HepG2 (cell line): ENCODE results near the gene PPP1R18. TPM values are rescaled to one million over a fixed set of nuclear protein-coding genes. Genes with fewer than 3 reads are reported as not detected.

Experiments
- CREB1 ChIP-seq, 2 experiments: fragments of 450-650 bp in 1 of 2; IDR thresholded peaks; 2 replicates each; pipeline ENCODE4 v1.6.1; 2016 to 2017; ENCODE audit warnings: control low read depth in 1 of 2, mild to moderate bottlenecking in 1 of 2, missing compliant biosample characterization in 1 of 2, missing genetic modification characterization in 1 of 2
- GATAD2A ChIP-seq: IDR thresholded peaks from 2 replicates; pipeline ENCODE4 v1.6.1; 2016
- IRX3 ChIP-seq: sonication (generic); formaldehyde crosslinking; IDR thresholded peaks from 2 replicates; pipeline ENCODE4 v1.8.1; 2023; ENCODE audit warnings: mild to moderate bottlenecking, low read depth, missing genetic modification reagents, borderline replicate concordance
- JUND ChIP-seq: sonication (generic); formaldehyde crosslinking; IDR thresholded peaks from 2 replicates; pipeline ENCODE4 v1.8.0; 2022; ENCODE audit warnings: mild to moderate bottlenecking, missing genetic modification reagents
- NCOA2 ChIP-seq: sonication (generic); formaldehyde crosslinking; IDR thresholded peaks from 2 replicates; pipeline ENCODE4 v1.8.0; 2022; ENCODE audit warnings: inconsistent platforms
- NR2F1 ChIP-seq, 2 experiments: fragments of 450-650 bp in 1 of 2; formaldehyde crosslinking in 1 of 2; IDR thresholded peaks; 2 replicates each; pipeline versions ENCODE4 v1.5.0 to v1.6.1; 2016 to 2020; ENCODE audit warnings: mild to moderate bottlenecking in 1 of 2, missing compliant biosample characterization in 1 of 2, missing genetic modification reagents in 1 of 2, moderate library complexity in 1 of 2
- RFXAP ChIP-seq: sonication (generic); formaldehyde crosslinking; IDR thresholded peaks from 2 replicates; pipeline ENCODE4 v1.4.0; 2020; ENCODE audit warnings: missing genetic modification reagents, borderline replicate concordance
- TCF7L2 ChIP-seq: IDR thresholded peaks from 2 replicates; pipeline ENCODE4 v1.6.1; 2011; ENCODE audit warnings: mild to moderate bottlenecking, low read depth, low read length, moderate library complexity
- THYN1 ChIP-seq: sonication (generic); formaldehyde crosslinking; IDR thresholded peaks from 2 replicates; pipeline ENCODE4 v1.8.1; 2023; ENCODE audit warnings: low read depth, mild to moderate bottlenecking, moderate library complexity, missing genetic modification reagents, borderline replicate concordance
- YEATS4 ChIP-seq: sonication (generic); formaldehyde crosslinking; IDR thresholded peaks from 2 replicates; pipeline ENCODE4 v1.4.0; 2020; ENCODE audit warnings: missing genetic modification reagents, borderline replicate concordance
- ZNF24 ChIP-seq: fragments of 450-650 bp; IDR thresholded peaks from 2 replicates; pipeline ENCODE4 v1.6.1; 2017; ENCODE audit warnings: antibody characterized with exemption, mild to moderate bottlenecking
- ZNF333 ChIP-seq: sonication (generic); formaldehyde crosslinking; IDR thresholded peaks from 2 replicates; pipeline ENCODE4 v1.4.0; 2020; ENCODE audit warnings: mild to moderate bottlenecking, missing genetic modification reagents, borderline replicate concordance
- ZNF7 ChIP-seq: IDR thresholded peaks from 2 replicates; pipeline ENCODE4 v1.6.1; 2016; ENCODE audit warnings: missing biosample characterization, missing genetic modification reagents
- ZNF891 ChIP-seq: sonication (generic); formaldehyde crosslinking; IDR thresholded peaks from 2 replicates; pipeline ENCODE4 v1.5.0; 2020; ENCODE audit warnings: mild to moderate bottlenecking, missing genetic modification reagents
- ZSCAN9 ChIP-seq: IDR thresholded peaks from 2 replicates; pipeline ENCODE4 v1.6.1; 2016; ENCODE audit warnings: borderline replicate concordance
- polyA plus RNA-seq, 8 experiments: library from polyadenylated mRNA; depleted of rRNA in 3 of 8; stranded (reverse) in 7 of 8; unstranded in 1 of 8; fragments of >200 nt; fragmentation: Illumina TruSeq in 4 of 8; extraction: Trizol in 4 of 8; gene quantifications; 2 replicates each; pipeline versions ENCODE4 v1.2.1 to v1.2.3, GENCODE V29; 2011 to 2016; ENCODE audit warnings: low read depth in 4 of 8, missing spikeins in 1 of 8, mixed read lengths in 1 of 8; ENCODE audit not compliant: insufficient read depth in 1 of 8
- total RNA-seq, 5 experiments: library from RNA; depleted of rRNA; stranded (reverse); fragments of >200 nt; fragmentation: Illumina TruSeq; extraction: Trizol; gene quantifications; 2 replicates each; pipeline ENCODE4 v1.2.3, GENCODE V29; 2016; ENCODE audit warnings: low read depth in 1 of 5
- TF ChIP-seq, protein P1 (sequence below): sonication (generic); formaldehyde crosslinking; IDR thresholded peaks from 2 replicates; pipeline ENCODE4 v1.4.0; 2020; ENCODE audit warnings: mild to moderate bottlenecking, low read depth, missing genetic modification reagents
- TF ChIP-seq, protein P2 (sequence below): fragments of 450-650 bp; IDR thresholded peaks from 2 replicates; pipeline ENCODE4 v1.6.1; 2017
- TF ChIP-seq, protein P3 (sequence below): sonication (generic); formaldehyde crosslinking; IDR thresholded peaks from 2 replicates; pipeline ENCODE4 v1.4.0; 2020; ENCODE audit warnings: missing genetic modification reagents
- TF ChIP-seq, protein P4 (sequence below): sonication (generic); formaldehyde crosslinking; IDR thresholded peaks from 2 replicates; pipeline ENCODE4 v1.4.0; 2020; ENCODE audit warnings: missing genetic modification reagents

The PPP1R18 gene
- total and polyA plus RNA-seq, 2 of the 13 experiments (the other 11 are each of a cell fraction or from before 2014, with no cell fraction given): 4.9 to 9.2 TPM

DNA sequence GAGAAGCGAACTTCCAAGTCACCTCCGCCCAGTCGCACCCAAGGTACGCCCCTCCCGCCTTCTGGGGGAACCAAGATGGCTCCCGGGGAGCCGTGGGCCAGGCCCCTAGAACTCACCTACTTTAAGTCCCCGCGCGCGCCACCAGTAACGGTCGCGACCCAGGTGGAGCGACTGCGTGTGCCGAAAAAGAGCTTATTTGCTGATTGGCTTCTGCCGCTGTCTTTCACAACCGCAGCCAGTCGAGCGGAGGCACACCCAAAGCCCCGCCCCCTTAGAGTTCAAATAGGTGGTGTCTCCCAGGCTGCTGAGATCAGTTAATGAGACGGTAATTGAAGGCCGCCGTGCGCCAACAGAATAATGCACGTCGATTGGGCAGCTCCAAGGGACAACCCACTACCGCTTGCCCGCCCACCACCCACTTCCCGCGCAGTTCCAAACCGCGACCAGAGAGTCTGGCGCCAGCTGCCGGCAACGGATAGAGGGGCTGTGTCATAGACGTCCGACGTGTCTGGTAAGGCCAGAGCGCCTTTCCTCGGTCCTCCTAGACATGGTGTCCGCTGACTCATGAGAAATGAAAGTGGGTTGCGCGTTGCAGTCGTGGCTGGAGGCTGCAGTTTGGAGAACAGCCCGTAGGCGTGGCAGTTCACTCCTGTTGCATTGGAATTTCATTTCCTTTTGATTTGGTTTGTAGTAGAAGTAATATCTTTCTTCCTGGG, 30.8 kb upstream of the PPP1R18 start, which contains the start of gene MDC1 (continued):
- TF ChIP-seq, protein P1, sequence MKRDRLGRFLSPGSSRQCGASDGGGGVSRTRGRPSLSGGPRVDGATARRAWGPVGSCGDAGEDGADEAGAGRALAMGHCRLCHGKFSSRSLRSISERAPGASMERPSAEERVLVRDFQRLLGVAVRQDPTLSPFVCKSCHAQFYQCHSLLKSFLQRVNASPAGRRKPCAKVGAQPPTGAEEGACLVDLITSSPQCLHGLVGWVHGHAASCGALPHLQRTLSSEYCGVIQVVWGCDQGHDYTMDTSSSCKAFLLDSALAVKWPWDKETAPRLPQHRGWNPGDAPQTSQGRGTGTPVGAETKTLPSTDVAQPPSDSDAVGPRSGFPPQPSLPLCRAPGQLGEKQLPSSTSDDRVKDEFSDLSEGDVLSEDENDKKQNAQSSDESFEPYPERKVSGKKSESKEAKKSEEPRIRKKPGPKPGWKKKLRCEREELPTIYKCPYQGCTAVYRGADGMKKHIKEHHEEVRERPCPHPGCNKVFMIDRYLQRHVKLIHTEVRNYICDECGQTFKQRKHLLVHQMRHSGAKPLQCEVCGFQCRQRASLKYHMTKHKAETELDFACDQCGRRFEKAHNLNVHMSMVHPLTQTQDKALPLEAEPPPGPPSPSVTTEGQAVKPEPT: no peak
- peak; percentile 91; the same call in 1 of the 2 replicates for TF ChIP-seq IRX3
- 0 out of 2 replicates have a peak, but pooled peaks have one; percentile 35 for TF ChIP-seq THYN1 (CRISPR knock-in tag)
- TF ChIP-seq RFXAP (CRISPR knock-in tag): peak; percentile 92
- peak; percentile 87 for TF ChIP-seq JUND (CRISPR knock-in tag)
- TF ChIP-seq ZNF24: no peak
- TF ChIP-seq NR2F1 (CRISPR knock-in tag; IDR thresholded peaks at IDR 0.05): 0 out of 4 replicates have a peak, but pooled peaks have one; percentile 6 to 21
- TF ChIP-seq GATAD2A (CRISPR knock-in tag): peak; percentile 93
- TF ChIP-seq, protein P2, sequence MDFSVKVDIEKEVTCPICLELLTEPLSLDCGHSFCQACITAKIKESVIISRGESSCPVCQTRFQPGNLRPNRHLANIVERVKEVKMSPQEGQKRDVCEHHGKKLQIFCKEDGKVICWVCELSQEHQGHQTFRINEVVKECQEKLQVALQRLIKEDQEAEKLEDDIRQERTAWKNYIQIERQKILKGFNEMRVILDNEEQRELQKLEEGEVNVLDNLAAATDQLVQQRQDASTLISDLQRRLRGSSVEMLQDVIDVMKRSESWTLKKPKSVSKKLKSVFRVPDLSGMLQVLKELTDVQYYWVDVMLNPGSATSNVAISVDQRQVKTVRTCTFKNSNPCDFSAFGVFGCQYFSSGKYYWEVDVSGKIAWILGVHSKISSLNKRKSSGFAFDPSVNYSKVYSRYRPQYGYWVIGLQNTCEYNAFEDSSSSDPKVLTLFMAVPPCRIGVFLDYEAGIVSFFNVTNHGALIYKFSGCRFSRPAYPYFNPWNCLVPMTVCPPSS: no peak
- peak; percentile 80; the same call in 1 of the 2 replicates for TF ChIP-seq NCOA2
- TF ChIP-seq, protein P3, sequence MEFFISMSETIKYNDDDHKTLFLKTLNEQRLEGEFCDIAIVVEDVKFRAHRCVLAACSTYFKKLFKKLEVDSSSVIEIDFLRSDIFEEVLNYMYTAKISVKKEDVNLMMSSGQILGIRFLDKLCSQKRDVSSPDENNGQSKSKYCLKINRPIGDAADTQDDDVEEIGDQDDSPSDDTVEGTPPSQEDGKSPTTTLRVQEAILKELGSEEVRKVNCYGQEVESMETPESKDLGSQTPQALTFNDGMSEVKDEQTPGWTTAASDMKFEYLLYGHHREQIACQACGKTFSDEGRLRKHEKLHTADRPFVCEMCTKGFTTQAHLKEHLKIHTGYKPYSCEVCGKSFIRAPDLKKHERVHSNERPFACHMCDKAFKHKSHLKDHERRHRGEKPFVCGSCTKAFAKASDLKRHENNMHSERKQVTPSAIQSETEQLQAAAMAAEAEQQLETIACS (CRISPR knock-in tag): no peak; the same call in 1 of the 2 replicates
- 0 out of 2 replicates have a peak, but pooled peaks have one; percentile 61 for TF ChIP-seq ZNF891 (CRISPR knock-in tag)
- peak; percentile 97 for TF ChIP-seq YEATS4 (CRISPR knock-in tag)
- no peak for TF ChIP-seq ZNF7
- TF ChIP-seq ZNF333 (CRISPR knock-in tag): peak; percentile 95; the same call in 1 of the 2 replicates
- TF ChIP-seq, protein P4, sequence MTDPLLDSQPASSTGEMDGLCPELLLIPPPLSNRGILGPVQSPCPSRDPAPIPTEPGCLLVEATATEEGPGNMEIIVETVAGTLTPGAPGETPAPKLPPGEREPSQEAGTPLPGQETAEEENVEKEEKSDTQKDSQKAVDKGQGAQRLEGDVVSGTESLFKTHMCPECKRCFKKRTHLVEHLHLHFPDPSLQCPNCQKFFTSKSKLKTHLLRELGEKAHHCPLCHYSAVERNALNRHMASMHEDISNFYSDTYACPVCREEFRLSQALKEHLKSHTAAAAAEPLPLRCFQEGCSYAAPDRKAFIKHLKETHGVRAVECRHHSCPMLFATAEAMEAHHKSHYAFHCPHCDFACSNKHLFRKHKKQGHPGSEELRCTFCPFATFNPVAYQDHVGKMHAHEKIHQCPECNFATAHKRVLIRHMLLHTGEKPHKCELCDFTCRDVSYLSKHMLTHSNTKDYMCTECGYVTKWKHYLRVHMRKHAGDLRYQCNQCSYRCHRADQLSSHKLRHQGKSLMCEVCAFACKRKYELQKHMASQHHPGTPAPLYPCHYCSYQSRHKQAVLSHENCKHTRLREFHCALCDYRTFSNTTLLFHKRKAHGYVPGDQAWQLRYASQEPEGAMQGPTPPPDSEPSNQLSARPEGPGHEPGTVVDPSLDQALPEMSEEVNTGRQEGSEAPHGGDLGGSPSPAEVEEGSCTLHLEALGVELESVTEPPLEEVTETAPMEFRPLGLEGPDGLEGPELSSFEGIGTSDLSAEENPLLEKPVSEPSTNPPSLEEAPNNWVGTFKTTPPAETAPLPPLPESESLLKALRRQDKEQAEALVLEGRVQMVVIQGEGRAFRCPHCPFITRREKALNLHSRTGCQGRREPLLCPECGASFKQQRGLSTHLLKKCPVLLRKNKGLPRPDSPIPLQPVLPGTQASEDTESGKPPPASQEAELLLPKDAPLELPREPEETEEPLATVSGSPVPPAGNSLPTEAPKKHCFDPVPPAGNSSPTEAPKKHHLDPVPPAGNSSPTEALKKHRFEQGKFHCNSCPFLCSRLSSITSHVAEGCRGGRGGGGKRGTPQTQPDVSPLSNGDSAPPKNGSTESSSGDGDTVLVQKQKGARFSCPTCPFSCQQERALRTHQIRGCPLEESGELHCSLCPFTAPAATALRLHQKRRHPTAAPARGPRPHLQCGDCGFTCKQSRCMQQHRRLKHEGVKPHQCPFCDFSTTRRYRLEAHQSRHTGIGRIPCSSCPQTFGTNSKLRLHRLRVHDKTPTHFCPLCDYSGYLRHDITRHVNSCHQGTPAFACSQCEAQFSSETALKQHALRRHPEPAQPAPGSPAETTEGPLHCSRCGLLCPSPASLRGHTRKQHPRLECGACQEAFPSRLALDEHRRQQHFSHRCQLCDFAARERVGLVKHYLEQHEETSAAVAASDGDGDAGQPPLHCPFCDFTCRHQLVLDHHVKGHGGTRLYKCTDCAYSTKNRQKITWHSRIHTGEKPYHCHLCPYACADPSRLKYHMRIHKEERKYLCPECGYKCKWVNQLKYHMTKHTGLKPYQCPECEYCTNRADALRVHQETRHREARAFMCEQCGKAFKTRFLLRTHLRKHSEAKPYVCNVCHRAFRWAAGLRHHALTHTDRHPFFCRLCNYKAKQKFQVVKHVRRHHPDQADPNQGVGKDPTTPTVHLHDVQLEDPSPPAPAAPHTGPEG (CRISPR knock-in tag): peak; percentile 95
- TF ChIP-seq TCF7L2: no peak
- peak; percentile 97 for TF ChIP-seq ZSCAN9 (CRISPR knock-in tag)
- peak; percentile 89 for TF ChIP-seq CREB1 (IDR thresholded peaks at IDR 0.05)
- peak; percentile 94 for TF ChIP-seq CREB1 (CRISPR knock-in tag; IDR thresholded peaks at IDR 0.05)
